Endothelial cell of umbilical vein (primary cell): ENCODE data around the gene SOCS7. TPM values are rescaled to one million over a fixed set of nuclear protein-coding genes. Genes with fewer than 3 reads are reported as not detected.

Source experiments
- BruUV-seq: library from RNA; stranded (reverse); fragments of 400-500 nt; replicated peaks from 2 replicates; lab custom pipeline; 2021; lab: Mats Ljungman, UMichigan
- CTCF ChIA-PET: fragments of 300-600, 350-600 bp; sonication (Branson Sonifier 250); formaldehyde crosslinking; loops from one replicate; lab custom pipeline; 2021; ENCODE audit warnings: antibody characterized with exemption, inconsistent platforms; lab: Charles Lee
- POLR2A ChIA-PET: fragments of 300-600, 350-600 bp; sonication (Branson Sonifier 250); formaldehyde crosslinking; loops from one replicate; lab custom pipeline; 2021; ENCODE audit warnings: antibody characterized with exemption, inconsistent platforms; lab: Charles Lee
- DNase-seq: peaks from one replicate; pipeline ENCODE4 v3.0.0-alpha.2; 2011; ENCODE audit warnings: low read depth, low spot score
- FAIRE-seq: peaks from 2 replicates; lab custom pipeline; 2011; peaks lifted over from hg19 to GRCh38; lab: Jason Lieb, UNC
- H2AFZ ChIP-seq: 2 replicates; pipeline ENCODE4 v1.6.0; 2012; ENCODE audit warnings: low read depth, low read length, control low read depth, inconsistent platforms
- H3K27ac ChIP-seq: 2 replicates; pipeline ENCODE4 v1.5.1; 2011; ENCODE audit warnings: low read depth, mild to moderate bottlenecking, control low read depth, low read length, moderate library complexity; ENCODE audit not compliant: insufficient read depth
- H3K27me3 ChIP-seq, 2 experiments: 2 replicates each; pipeline versions ENCODE4 v1.6.0 to v1.6.1; 2011; ENCODE audit warnings: low read length in 2 of 2, mixed read lengths in 1 of 2; ENCODE audit not compliant: control insufficient read depth in 2 of 2, insufficient read depth in 2 of 2
- H3K36me3 ChIP-seq, 2 experiments: 2 replicates in 1 of 2; 3 replicates in 1 of 2; pipeline ENCODE4 v1.5.1; 2011; ENCODE audit warnings: low read length in 2 of 2, mild to moderate bottlenecking in 1 of 2, moderate library complexity in 1 of 2; ENCODE audit not compliant: control insufficient read depth in 2 of 2, insufficient read depth in 2 of 2; ENCODE audit errors: extremely low read depth in 1 of 2
- H3K4me1 ChIP-seq: 3 replicates; pipeline ENCODE4 v1.5.1; 2011; ENCODE audit warnings: mild to moderate bottlenecking, low read length; ENCODE audit not compliant: control insufficient read depth, insufficient read depth; ENCODE audit errors: extremely low read depth
- H3K4me2 ChIP-seq: 2 replicates; pipeline ENCODE4 v1.6.1; 2011; ENCODE audit warnings: low read length, control low read depth, mixed read lengths; ENCODE audit not compliant: insufficient read depth
- H3K4me3 ChIP-seq, 3 experiments: fragments of 200-600 bp in 1 of 3; sonication (generic), shearing (Covaris generic) in 1 of 3; replicated peaks in 1 of 3; 2 replicates each; pipeline ENCODE4 v1.5.1; 2011 to 2016; ENCODE audit warnings: control low read depth in 3 of 3, low read length in 3 of 3, mild to moderate bottlenecking in 2 of 3, inconsistent platforms in 1 of 3, low read depth in 1 of 3, moderate library complexity in 1 of 3; ENCODE audit not compliant: insufficient read depth in 1 of 3
- H3K79me2 ChIP-seq: 2 replicates; pipeline ENCODE4 v1.6.0; 2012; ENCODE audit warnings: low read length, inconsistent platforms; ENCODE audit not compliant: control insufficient read depth, insufficient read depth
- H3K9ac ChIP-seq: replicated peaks from 2 replicates; pipeline ENCODE3; 2011; ENCODE audit warnings: low read length, control low read depth; ENCODE audit not compliant: insufficient read depth; ENCODE audit errors: extremely low read depth
- H3K9me1 ChIP-seq: replicated peaks from 3 replicates; pipeline ENCODE4 v1.6.0; 2011; ENCODE audit warnings: mild to moderate bottlenecking, low read length; ENCODE audit not compliant: control insufficient read depth, insufficient read depth; ENCODE audit errors: extremely low read depth
- H3K9me3 ChIP-seq: replicated peaks from 2 replicates; pipeline ENCODE4 v1.5.1; 2012; ENCODE audit warnings: low read length, inconsistent platforms; ENCODE audit not compliant: control insufficient read depth, insufficient read depth
- H4K20me1 ChIP-seq: replicated peaks from 2 replicates; pipeline ENCODE3; 2011; ENCODE audit warnings: mild to moderate bottlenecking, low read length; ENCODE audit not compliant: control insufficient read depth, insufficient read depth; ENCODE audit errors: extremely low read depth
- CTCF ChIP-seq, 2 donors: IDR thresholded peaks; 1 replicate in 1 of 2; 2 replicates in 1 of 2; pipeline ENCODE4 v1.5.1; 2011; ENCODE audit warnings: low read length in 2 of 2, mild to moderate bottlenecking in 2 of 2, moderate library complexity in 2 of 2, control low read depth in 1 of 2, inconsistent platforms in 1 of 2, low read depth in 1 of 2; ENCODE audit not compliant: insufficient read depth in 1 of 2; ENCODE audit errors: extremely low read depth in 1 of 2
- EZH2 ChIP-seq: IDR thresholded peaks from 2 replicates; pipeline ENCODE4 v1.6.1; 2012; ENCODE audit warnings: borderline replicate concordance, low read depth, mild to moderate bottlenecking, moderate library complexity, low read length, inconsistent platforms; ENCODE audit not compliant: severe bottlenecking
- FOS ChIP-seq: IDR thresholded peaks from 2 replicates; pipeline ENCODE4 v1.6.1; 2011; ENCODE audit warnings: mild to moderate bottlenecking, low read length, moderate library complexity, borderline replicate concordance; ENCODE audit not compliant: insufficient read depth
- GATA2 ChIP-seq: IDR thresholded peaks from 2 replicates; pipeline ENCODE4 v1.7.0; 2011; ENCODE audit warnings: low read depth, mild to moderate bottlenecking, moderate library complexity, mixed read lengths, low read length; ENCODE audit not compliant: insufficient read length, insufficient read depth
- JUN ChIP-seq: IDR thresholded peaks from 2 replicates; pipeline ENCODE4 v1.6.1; 2011; ENCODE audit warnings: borderline replicate concordance, low read depth; ENCODE audit not compliant: insufficient read length, insufficient read depth
- MYC ChIP-seq: IDR thresholded peaks from one replicate; pipeline ENCODE4 v1.6.1; 2011; ENCODE audit warnings: mild to moderate bottlenecking, low read depth, low read length
- POLR2A ChIP-seq: IDR thresholded peaks from 2 replicates; pipeline ENCODE4 v1.6.1; 2012; ENCODE audit warnings: low read depth, mild to moderate bottlenecking, control low read depth, low read length
- POLR2AphosphoS5 ChIP-seq: IDR thresholded peaks from 2 replicates; pipeline ENCODE4 v1.6.1; 2012; ENCODE audit warnings: low read depth, mild to moderate bottlenecking, control low read depth, low read length, moderate library complexity; ENCODE audit not compliant: insufficient read depth
- dilution Hi-C: fragments of 300-500 bp; cut with MboI; formaldehyde crosslinking; loops from one replicate; pipeline ENCODE4 v1.15.0; 2019; ENCODE audit warnings: low sequenced_read_pairs; ENCODE audit not compliant: extremely low pct_ligation_motif_present
- intact Hi-C: fragments of 100-400 bp; cut with micrococcal nuclease; formaldehyde crosslinking; loops from one replicate; pipeline ENCODE4 v1.10.0; 2022
- polyA plus RNA-seq, 4 experiments: library from polyadenylated mRNA; depleted of rRNA in 3 of 4; stranded (reverse) in 3 of 4; unstranded in 1 of 4; fragments of >200 nt; gene quantifications; 2 replicates each; pipeline versions ENCODE4 v1.2.1 to v1.2.3, GENCODE V29; 2011 to 2012; ENCODE audit warnings: missing spikeins in 1 of 4
- total RNA-seq: library from RNA; stranded (reverse); gene quantifications from 2 replicates; pipeline ENCODE4 v1.2.3, GENCODE V29; 2021
- TF ChIP-seq, protein P1 (sequence below): IDR thresholded peaks from 2 replicates; pipeline ENCODE4 v1.6.1; 2011; ENCODE audit not compliant: insufficient read depth, insufficient read length

SOCS7 gene
- total and polyA plus RNA-seq, 2 donors (not counting 3 experiments of a cell fraction or from before 2014, with no cell fraction given): 5.9 to 10.4 TPM

- H3K9me1 ChIP-seq: no peaks in the 10 kb centered on the region
- no peak overlapping the region for H3K9ac ChIP-seq
- intact Hi-C loops (no loop called here), dilution Hi-C loops (no loop called here)
- no peaks in the 10 kb centered on the region for H3K4me1 ChIP-seq
- TF ChIP-seq MYC (no peak), POLR2AphosphoS5 (no peak), POLR2A (no peak), CTCF (IDR thresholded peaks at IDR 0.05; ENCODE audit: extremely low read depth in 1 of 2, insufficient read depth in 1 of 2, low read depth in 1 of 2, low read length in 2 of 2) (no peak), GATA2 (no peak), EZH2 (no peak), JUN (no peak), FOS (no peak)
- TF ChIP-seq, protein P1, sequence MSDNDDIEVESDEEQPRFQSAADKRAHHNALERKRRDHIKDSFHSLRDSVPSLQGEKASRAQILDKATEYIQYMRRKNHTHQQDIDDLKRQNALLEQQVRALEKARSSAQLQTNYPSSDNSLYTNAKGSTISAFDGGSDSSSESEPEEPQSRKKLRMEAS: no peak
- ChIA-PET POLR2A (no interaction called here), CTCF (interaction anchor here (0.8 to 1.8 kb wide), 6 partner anchors 11 to 51 kb away, joined by 3 to 10 read pairs (median 4); no protein-coding TSS in a partner anchor)
- no peak overlapping the region for H2AFZ ChIP-seq
- no peak overlapping the region for H3K4me3 ChIP-seq
- H3K9me3 ChIP-seq: no peaks in the 10 kb centered on the region
- peaks cover 0 to 6% of the 10 kb centered on the region in 2 experiments for H3K36me3 ChIP-seq
- H3K4me2 ChIP-seq: no peak overlapping the region
- FAIRE-seq: no peak
- H3K27ac ChIP-seq: no peak overlapping the region
- no peaks in the 10 kb centered on the region for H3K27me3 ChIP-seq
- DNase-seq: no peak
- no TSS peak for BruUV-seq
- H3K79me2 ChIP-seq: no peaks in the 10 kb centered on the region
- H4K20me1 ChIP-seq: peaks cover 2% of the 10 kb centered on the region
These were observed 11.4 kb downstream of the SOCS7 start for GRCh38 chr17:38363016-38363415.
